HCT116 (cell line): ENCODE results near the gene TMC2. TPM values are rescaled to one million over a fixed set of nuclear protein-coding genes. Genes with fewer than 3 reads are reported as not detected.

Experiments used
- ATAC-seq: fragments of 200-7000 bp; cut with Tn5 transposase; 2 replicates; pipeline ENCODE4 v1.9.1; 2020; ENCODE audit warnings: mild to moderate bottlenecking, moderate library complexity
- BruUV-seq: library from RNA; stranded (reverse); fragments of 400-500 nt; replicated peaks from 2 replicates; lab custom pipeline; 2021; lab: Mats Ljungman, UMichigan
- CTCF ChIA-PET: fragments of 300-600 bp; sonication (Branson Sonifier 250); formaldehyde crosslinking; loops from one replicate; lab custom pipeline; 2021; ENCODE audit warnings: antibody characterized with exemption; lab: Charles Lee
- POLR2A ChIA-PET: fragments of 300-600, 350-600 bp; sonication (Branson Sonifier 250); formaldehyde crosslinking; loops from one replicate; lab custom pipeline; 2021; ENCODE audit warnings: antibody characterized with exemption; lab: Charles Lee
- RAD21 ChIA-PET, 2 experiments: fragments of 300-600 bp; sonication (Branson Sonifier 250); formaldehyde crosslinking; loops; one replicate each; lab custom pipeline; 2023; ENCODE audit warnings: low total read pairs in 2 of 2; ENCODE audit not compliant: uncharacterized antibody in 2 of 2, unreplicated experiment in 2 of 2, low non-redundant PET in 1 of 2; lab: Charles Lee
- DNase-seq: peaks from one replicate; pipeline ENCODE4 v3.0.0-alpha.2; 2010; ENCODE audit warnings: low read depth, low spot score
- H2AFZ ChIP-seq: fragments of 200-600 bp; shearing (Covaris generic), sonication (generic); 2 replicates; pipeline ENCODE4 v1.6.1; 2017; ENCODE audit warnings: low read depth, mixed run types, mixed read lengths, antibody characterized with exemption, low read length; ENCODE audit not compliant: poor library complexity, severe bottlenecking
- H3K27ac ChIP-seq: 2 replicates; pipeline ENCODE4 v1.5.1; 2012; ENCODE audit warnings: low read depth, low read length
- H3K27me3 ChIP-seq: fragments of 200-600 bp; sonication (generic); 2 replicates; pipeline ENCODE4 v1.6.1; 2016; ENCODE audit warnings: mixed run types, low read length, mixed read lengths; ENCODE audit not compliant: insufficient read depth
- H3K36me3 ChIP-seq, 2 experiments: fragments of 200-500 bp in 1 of 2; fragments of 200-600 bp in 1 of 2; sonication (Bioruptor generic) in 1 of 2; sonication (generic) in 1 of 2; 2 replicates each; pipeline versions ENCODE4 v1.5.1 to v1.6.1; 2014 to 2016; ENCODE audit warnings: low read length in 2 of 2, inconsistent platforms in 1 of 2, mixed read lengths in 1 of 2, mixed run types in 1 of 2; ENCODE audit not compliant: insufficient read depth in 2 of 2, control insufficient read depth in 1 of 2
- H3K4me1 ChIP-seq, 2 experiments: fragments of 200-600 bp in 1 of 2; sonication (generic) in 1 of 2; 2 replicates each; pipeline versions ENCODE4 v1.5.1 to v1.6.1; 2012 to 2017; ENCODE audit warnings: low read length in 2 of 2, inconsistent platforms in 1 of 2, mild to moderate bottlenecking in 1 of 2, mixed read lengths in 1 of 2, mixed run types in 1 of 2, moderate library complexity in 1 of 2; ENCODE audit not compliant: insufficient read depth in 2 of 2, control insufficient read depth in 1 of 2
- H3K4me2 ChIP-seq: fragments of 200-600 bp; sonication (generic); 2 replicates; pipeline ENCODE4 v1.6.1; 2017; ENCODE audit warnings: mixed run types, low read length, mixed read lengths
- H3K4me3 ChIP-seq, 2 experiments: fragments of 200-600 bp in 1 of 2; sonication (generic) in 1 of 2; replicated peaks in 1 of 2; 2 replicates each; pipeline ENCODE4 v1.5.1; 2011 to 2016; ENCODE audit warnings: low read length in 2 of 2, control low read depth in 1 of 2, low read depth in 1 of 2, mild to moderate bottlenecking in 1 of 2, mixed read lengths in 1 of 2, mixed run types in 1 of 2
- H3K79me2 ChIP-seq: fragments of 200-600 bp; sonication (generic); 2 replicates; pipeline ENCODE4 v1.6.1; 2017; ENCODE audit warnings: mild to moderate bottlenecking, mixed run types, low read length, moderate library complexity, mixed read lengths; ENCODE audit not compliant: insufficient read depth
- H3K9ac ChIP-seq: fragments of 200-600 bp; sonication (generic); 2 replicates; pipeline ENCODE4 v1.6.1; 2016; ENCODE audit warnings: low read length, mixed read lengths
- H3K9me2 ChIP-seq: fragments of 200-600 bp; sonication (generic), shearing (Covaris generic); 2 replicates; pipeline ENCODE4 v1.6.1; 2017; ENCODE audit warnings: mixed run types, mild to moderate bottlenecking, moderate library complexity; ENCODE audit not compliant: insufficient read depth
- H3K9me3 ChIP-seq, 2 experiments: fragments of 200-500 bp in 1 of 2; fragments of 200-600 bp in 1 of 2; sonication (Bioruptor generic) in 1 of 2; sonication (generic) in 1 of 2; 2 replicates each; pipeline ENCODE4 v1.6.1; 2014 to 2017; ENCODE audit warnings: low read length in 2 of 2, mixed read lengths in 2 of 2, inconsistent platforms in 1 of 2, low read depth in 1 of 2, mild to moderate bottlenecking in 1 of 2, mixed run types in 1 of 2, moderate library complexity in 1 of 2; ENCODE audit not compliant: control insufficient read depth in 1 of 2, insufficient read depth in 1 of 2
- H4K20me1 ChIP-seq: fragments of 200-600 bp; sonication (generic), shearing (Covaris generic); 2 replicates; pipeline ENCODE4 v1.6.1; 2017; ENCODE audit warnings: mixed run types, mild to moderate bottlenecking, moderate library complexity; ENCODE audit not compliant: insufficient read depth
- ATF3 ChIP-seq: IDR thresholded peaks from 2 replicates; pipeline ENCODE4 v1.6.1; 2012
- MAX ChIP-seq: IDR thresholded peaks from 2 replicates; pipeline ENCODE4 v1.6.1; 2012
- SP1 ChIP-seq: IDR thresholded peaks from 2 replicates; pipeline ENCODE4 v1.6.1; 2012; ENCODE audit warnings: low read depth
- SRF ChIP-seq: IDR thresholded peaks from 2 replicates; pipeline ENCODE4 v1.6.1; 2012; ENCODE audit warnings: low read depth
- YY1 ChIP-seq: IDR thresholded peaks from 2 replicates; pipeline ENCODE4 v1.6.1; 2011; ENCODE audit warnings: low read length, low read depth, moderate library complexity, mild to moderate bottlenecking; ENCODE audit not compliant: insufficient replicate concordance; ENCODE audit errors: extremely low read depth
- ZFX ChIP-seq: fragments of 450-650 bp; IDR thresholded peaks from 2 replicates; pipeline ENCODE4 v1.6.1; 2017
- intact Hi-C: fragments of 100-400 bp; cut with micrococcal nuclease; formaldehyde crosslinking; loops from 2 replicates; pipeline ENCODE4 v1.10.0; 2022
- total RNA-seq: library from RNA; stranded (reverse); gene quantifications from one replicate; pipeline ENCODE4 v1.2.1, GENCODE V29; 2021; ENCODE audit not compliant: unreplicated experiment

TMC2 gene
- total RNA-seq, 1 experiment from 2014 or later, result not detected

- Histone ChIP-seq H3K27me3 (no peaks in the 10 kb centered on the region), H4K20me1 (peaks cover 45% of the 10 kb centered on the region; the same call in 1 of the 2 replicates), H3K4me1 (peaks cover 8 to 21% of the 10 kb centered on the region in 2 experiments; a peak in 3 of 4 replicates), H3K4me3 (peak overlapping the region; percentile 98 to 100), H3K9me3 (no peaks in the 10 kb centered on the region), H3K4me2 (peak overlapping the region; percentile 99), H2AFZ (no peak overlapping the region), H3K9me2 (no peaks in the 10 kb centered on the region), H3K27ac (peak overlapping the region; percentile 99), H3K36me3 (peaks cover 44 to 53% of the 10 kb centered on the region in 2 experiments), H3K79me2 (peaks cover 81% of the 10 kb centered on the region), H3K9ac (peak overlapping the region; percentile 96)
- TF ChIP-seq SRF, result no peak
- TF ChIP-seq SP1, result no peak
- peak; percentile 38; the same call in 1 of the 2 replicates for TF ChIP-seq ZFX
- peak; percentile 91 for TF ChIP-seq MAX
- no peak for TF ChIP-seq YY1
- TF ChIP-seq ATF3, result no peak
- intact Hi-C loops, result no loop called here
- BruUV-seq, result TSS peak; percentile 52
- no peak for DNase-seq
- CTCF ChIA-PET, result interaction anchor here (1.1 to 1.4 kb wide), 3 partner anchors 17 to 182 kb away, joined by 3 read pairs; partner anchors contain the start of gene SNRPB
- peak; percentile 41 for ATAC-seq
- RAD21 ChIA-PET, result no interaction called here
- POLR2A ChIA-PET, result interaction anchor here (0.8 to 2.7 kb wide), 13 partner anchors 8 to 445 kb away, joined by 3 to 28 read pairs (median 3); partner anchors contain the start of genes IDH3B and SNRPB
Measured at GRCh38 chr20:2652724-2653555, 116.6 kb downstream of the TMC2 start.
